Testis (tissue), 2 donors: Measurements from ENCODE around the gene UBE2D3.

Source experiments
- CTCF ChIP-seq, 3 experiments: fragments of 450-650 bp in 2 of 3; fragments of 200-600 bp in 1 of 3; sonication (generic) in 1 of 3; IDR thresholded peaks; one replicate each; pipeline ENCODE4 v1.5.1; 2016 to 2019; ENCODE audit warnings: antibody characterized with exemption in 3 of 3, mild to moderate bottlenecking in 2 of 3, moderate library complexity in 1 of 3
- POLR2A ChIP-seq: fragments of 450-650 bp; IDR thresholded peaks from one replicate; pipeline ENCODE4 v1.6.1; 2017; ENCODE audit warnings: antibody characterized with exemption, mild to moderate bottlenecking, moderate library complexity

- TF ChIP-seq POLR2A (no peak), CTCF (IDR thresholded peaks at IDR 0.05) (no peak)
Measured at GRCh38 chr4:102843938-102844337, 16.6 kb upstream of the UBE2D3 start.
